ENCODE measurements around the gene NSDHL.

NSDHL gene

DNA sequence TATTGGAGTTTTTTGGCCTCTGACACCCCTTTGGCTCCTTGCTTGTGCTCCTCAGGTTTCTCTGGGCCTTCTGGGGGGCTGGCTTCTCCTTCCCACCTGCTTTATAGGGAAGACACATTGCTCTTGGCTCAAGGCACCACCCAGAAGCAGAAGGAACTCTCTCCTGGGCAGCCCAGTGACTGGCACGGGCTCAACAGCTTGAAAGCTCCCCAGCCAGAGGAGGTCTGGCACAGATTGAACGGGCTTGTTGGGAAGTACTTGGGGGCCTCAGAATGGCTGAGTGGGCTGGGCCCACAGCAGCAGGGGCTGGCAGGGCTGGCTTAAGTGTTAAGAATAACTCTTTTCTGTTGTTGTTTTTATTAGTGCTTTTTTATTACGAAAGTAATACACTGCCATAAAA lies 55.9 kb downstream of the NSDHL start:
- Histone ChIP-seq H3K27ac (ENCODE audit: low read length) (no peak overlapping the region), H3K9me3 (replicated peaks; ENCODE audit: insufficient read depth, low read length) (no peaks in the 10 kb centered on the region), H3K4me3 (ENCODE audit: low read length) (no peak overlapping the region), H4K20me1 (ENCODE audit: insufficient read depth, low read length) (no peaks in the 10 kb centered on the region), H3K4me2 (ENCODE audit: low read depth, low read length) (no peak overlapping the region), H3K9me2 (replicated peaks; ENCODE audit: insufficient read depth, low read length) (no peaks in the 10 kb centered on the region), H3K79me2 (ENCODE audit: low read length) (no peaks in the 10 kb centered on the region), H3F3A (ENCODE audit: insufficient read depth, low read length) (no peaks in the 10 kb centered on the region), H2AFZ (ENCODE audit: low read length) (no peak overlapping the region), H3K27me3 (replicated peaks; ENCODE audit: insufficient read depth, low read length) (no peaks in the 10 kb centered on the region), H3K9ac (ENCODE audit: low read length) (no peak overlapping the region), H3K36me3 (replicated peaks; ENCODE audit: insufficient read depth, low read length) (no peaks in the 10 kb centered on the region), H3K4me1 (ENCODE audit: low read length) (no peaks in the 10 kb centered on the region)
- DNase-seq = no peak
- TF ChIP-seq EZH2 (optimal IDR thresholded peaks at IDR 0.05; ENCODE audit: low read depth, low read length) (no peak), EZH2phosphoT487 (IDR thresholded peaks at IDR 0.05; ENCODE audit: low read length) (no peak)
- TF ChIP-seq, protein P1, sequence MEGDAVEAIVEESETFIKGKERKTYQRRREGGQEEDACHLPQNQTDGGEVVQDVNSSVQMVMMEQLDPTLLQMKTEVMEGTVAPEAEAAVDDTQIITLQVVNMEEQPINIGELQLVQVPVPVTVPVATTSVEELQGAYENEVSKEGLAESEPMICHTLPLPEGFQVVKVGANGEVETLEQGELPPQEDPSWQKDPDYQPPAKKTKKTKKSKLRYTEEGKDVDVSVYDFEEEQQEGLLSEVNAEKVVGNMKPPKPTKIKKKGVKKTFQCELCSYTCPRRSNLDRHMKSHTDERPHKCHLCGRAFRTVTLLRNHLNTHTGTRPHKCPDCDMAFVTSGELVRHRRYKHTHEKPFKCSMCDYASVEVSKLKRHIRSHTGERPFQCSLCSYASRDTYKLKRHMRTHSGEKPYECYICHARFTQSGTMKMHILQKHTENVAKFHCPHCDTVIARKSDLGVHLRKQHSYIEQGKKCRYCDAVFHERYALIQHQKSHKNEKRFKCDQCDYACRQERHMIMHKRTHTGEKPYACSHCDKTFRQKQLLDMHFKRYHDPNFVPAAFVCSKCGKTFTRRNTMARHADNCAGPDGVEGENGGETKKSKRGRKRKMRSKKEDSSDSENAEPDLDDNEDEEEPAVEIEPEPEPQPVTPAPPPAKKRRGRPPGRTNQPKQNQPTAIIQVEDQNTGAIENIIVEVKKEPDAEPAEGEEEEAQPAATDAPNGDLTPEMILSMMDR (IDR thresholded peaks at IDR 0.05; ENCODE audit: low read length) = no peak

DNA sequence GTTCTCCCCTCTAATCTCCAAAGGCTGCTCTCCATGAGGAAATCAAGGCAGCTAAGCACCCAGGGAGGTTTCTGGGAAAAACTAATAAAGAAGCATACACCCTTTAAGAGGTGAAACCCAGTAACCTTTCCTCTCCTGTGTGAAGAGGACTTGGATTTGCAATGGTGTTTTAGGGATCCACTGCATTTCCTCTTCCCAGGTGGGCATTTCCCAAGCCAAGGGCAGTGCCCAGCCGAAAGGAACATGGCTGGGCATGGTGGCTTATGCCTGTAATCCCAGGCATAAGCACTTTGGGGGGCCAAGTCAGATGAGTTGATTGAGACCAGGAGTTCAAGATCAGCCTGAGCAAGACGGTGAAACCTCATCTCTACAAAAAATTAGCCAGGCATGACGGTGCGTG lies 61.6 kb downstream of the NSDHL start:
- H3K27me3 ChIP-seq (replicated peaks; ENCODE audit: insufficient read depth, low read length) = no peaks in the 10 kb centered on the region

DNA sequence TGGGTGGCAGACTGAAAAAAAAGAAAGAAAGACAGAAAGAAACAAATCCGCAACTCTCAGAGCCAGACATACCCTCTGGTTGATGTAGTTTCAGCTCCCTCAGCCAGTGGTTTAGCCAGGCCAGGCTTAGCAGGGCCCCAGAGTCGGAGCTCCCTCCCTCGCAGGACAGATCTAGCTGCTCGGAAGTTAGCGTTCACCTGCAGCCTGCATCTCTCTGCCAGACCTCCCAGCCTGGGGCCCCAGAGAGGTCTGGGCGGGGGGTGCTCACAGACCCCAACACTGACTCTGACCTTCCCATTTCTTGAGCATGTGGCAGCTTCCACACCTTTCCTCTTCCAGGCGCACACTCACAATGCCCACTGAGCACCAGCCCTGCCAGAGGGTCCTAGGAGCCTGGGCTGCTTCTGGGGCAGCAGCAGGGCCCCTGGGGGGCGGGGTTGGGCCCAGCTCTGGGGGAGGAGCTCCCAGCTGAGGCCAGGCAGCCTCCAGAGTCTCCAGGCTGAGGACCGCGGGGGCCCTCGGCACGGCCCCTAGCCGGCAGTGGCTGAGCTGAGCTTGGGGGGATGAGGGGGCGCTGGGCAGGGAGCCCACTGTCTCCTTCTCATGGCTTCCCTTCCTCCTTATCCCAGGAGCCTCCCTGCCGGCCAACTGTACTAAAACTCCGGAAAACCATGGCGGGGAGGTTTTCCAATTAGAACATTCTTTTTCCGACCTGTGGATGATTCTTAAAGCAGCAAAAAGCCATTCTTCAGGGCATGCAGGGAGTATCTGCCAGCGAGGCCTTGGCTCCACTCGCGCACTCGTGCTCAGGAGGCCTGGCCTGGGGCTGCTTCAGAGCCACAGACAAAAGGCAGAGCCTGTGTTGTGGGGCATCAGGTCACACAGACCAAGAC lies 62.4 kb downstream of the NSDHL start:
- Histone ChIP-seq H3K4me3 (ENCODE audit: low read length) (no peak overlapping the region), H3K9ac (ENCODE audit: low read length) (no peak overlapping the region), H3K4me1 (ENCODE audit: low read length) (no peaks in the 10 kb centered on the region), H3K36me3 (replicated peaks; ENCODE audit: insufficient read depth, low read length) (no peaks in the 10 kb centered on the region), H4K20me1 (ENCODE audit: insufficient read depth, low read length) (no peaks in the 10 kb centered on the region), H3K4me2 (ENCODE audit: low read depth, low read length) (no peak overlapping the region), H2AFZ (ENCODE audit: low read length) (no peak overlapping the region), H3K9me2 (replicated peaks; ENCODE audit: insufficient read depth, low read length) (no peaks in the 10 kb centered on the region), H3K79me2 (ENCODE audit: low read length) (no peaks in the 10 kb centered on the region), H3K9me3 (replicated peaks; ENCODE audit: insufficient read depth, low read length) (no peaks in the 10 kb centered on the region), H3K27me3 (replicated peaks; ENCODE audit: insufficient read depth, low read length) (no peaks in the 10 kb centered on the region), H3K27ac (ENCODE audit: low read length) (no peak overlapping the region), H3F3A (ENCODE audit: insufficient read depth, low read length) (no peaks in the 10 kb centered on the region)
- no peak for TF ChIP-seq EZH2 (optimal IDR thresholded peaks at IDR 0.05; ENCODE audit: low read depth, low read length)
- TF ChIP-seq, protein P1 (IDR thresholded peaks at IDR 0.05; ENCODE audit: low read length) = no peak
- TF ChIP-seq EZH2phosphoT487 (IDR thresholded peaks at IDR 0.05; ENCODE audit: low read length) = no peak
- no peak for DNase-seq

More for the DNA sequence above, 61.6 kb downstream of the NSDHL start:
- Histone ChIP-seq H3K79me2 (ENCODE audit: low read length) (no peaks in the 10 kb centered on the region), H3K27ac (ENCODE audit: low read length) (no peak overlapping the region), H3K4me2 (ENCODE audit: low read depth, low read length) (no peak overlapping the region), H3K4me1 (ENCODE audit: low read length) (no peaks in the 10 kb centered on the region), H3K9me3 (replicated peaks; ENCODE audit: insufficient read depth, low read length) (no peaks in the 10 kb centered on the region), H4K20me1 (ENCODE audit: insufficient read depth, low read length) (no peaks in the 10 kb centered on the region), H3K9me2 (replicated peaks; ENCODE audit: insufficient read depth, low read length) (no peaks in the 10 kb centered on the region), H3K9ac (ENCODE audit: low read length) (no peak overlapping the region), H3K4me3 (ENCODE audit: low read length) (no peak overlapping the region), H3K36me3 (replicated peaks; ENCODE audit: insufficient read depth, low read length) (no peaks in the 10 kb centered on the region), H3F3A (ENCODE audit: insufficient read depth, low read length) (no peaks in the 10 kb centered on the region), H2AFZ (ENCODE audit: low read length) (no peak overlapping the region)
- TF ChIP-seq EZH2 (optimal IDR thresholded peaks at IDR 0.05; ENCODE audit: low read depth, low read length) (no peak), EZH2phosphoT487 (IDR thresholded peaks at IDR 0.05; ENCODE audit: low read length) (no peak)
- TF ChIP-seq, protein P1 (IDR thresholded peaks at IDR 0.05; ENCODE audit: low read length) = no peak
- no peak for DNase-seq

All from MM.1S (cell line).